Adrenal gland (tissue), 12 donors: ENCODE data around the gene CACNA1H. TPM values are rescaled to one million over a fixed set of nuclear protein-coding genes. Genes with fewer than 3 reads are reported as not detected.
"Not testable (repeated sequence)": the region's sequence is repeated elsewhere in the genome, so short reads cannot be mapped to it uniquely, and the experiment has no call there.

Experiments
- DNase-seq, 7 donors: peaks; one replicate each; pipeline ENCODE4 v3.0.0-alpha.2; 2019 to 2020
- H3K27ac ChIP-seq, 5 donors: fragments of 200-600 bp; sonication (generic) in 4 of 5; 1 replicate in 3 of 5; 2 replicates in 2 of 5; pipeline versions ENCODE4 v1.5.1 to v1.8.0; 2016 to 2020; ENCODE audit warnings: mild to moderate bottlenecking in 1 of 5
- H3K27me3 ChIP-seq: fragments of 200-600 bp; 2 replicates; pipeline ENCODE4 v1.8.0; 2021
- H3K36me3 ChIP-seq, 2 donors: fragments of 200-600 bp; replicated peaks in 1 of 2; 1 replicate in 1 of 2; 2 replicates in 1 of 2; pipeline versions ENCODE4 v1.5.1 to v1.8.0; 2018 to 2022
- H3K4me1 ChIP-seq, 2 donors: fragments of 200-600 bp; replicated peaks in 1 of 2; 1 replicate in 1 of 2; 2 replicates in 1 of 2; pipeline versions ENCODE4 v1.5.1 to v1.8.0; 2018 to 2021
- H3K4me3 ChIP-seq, 4 donors: fragments of 200-600 bp; sonication (generic) in 3 of 4; one replicate each; pipeline ENCODE4 v1.5.1; 2016 to 2018
- H3K9me3 ChIP-seq, 3 donors: fragments of 200-600 bp; sonication (generic) in 1 of 3; replicated peaks in 1 of 3; 1 replicate in 2 of 3; 2 replicates in 1 of 3; pipeline versions ENCODE4 v1.5.1 to v1.8.0; 2016 to 2021
- CTCF ChIP-seq, 6 experiments: fragments of 450-650 bp in 4 of 6; fragments of 200-600 bp in 2 of 6; sonication (generic) in 1 of 6; IDR thresholded peaks; 1 replicate in 5 of 6; 2 replicates in 1 of 6; pipeline versions ENCODE4 v1.5.1 to v1.8.0; 2016 to 2021; ENCODE audit warnings: antibody characterized with exemption in 6 of 6, mild to moderate bottlenecking in 2 of 6, moderate library complexity in 1 of 6
- POLR2A ChIP-seq, 2 donors: fragments of 450-650 bp; IDR thresholded peaks; one replicate each; pipeline ENCODE4 v1.6.1; 2017; ENCODE audit warnings: antibody characterized with exemption in 2 of 2, mild to moderate bottlenecking in 2 of 2, moderate library complexity in 1 of 2
- WGBS, 4 donors: extraction: QIAGEN DNeasy Blood & Tissue Kit in 2 of 4; methylation state at CpG; one replicate each; pipeline versions ENCODE4 v1.1.5 to v1.1.7; 2013 to 2017; 5-methylcytosine and 5-hydroxymethylcytosine counted together
- intact Hi-C, 2 donors: fragments of 100-400 bp; cut with DNase I; formaldehyde crosslinking; loops; one replicate each; pipeline versions ENCODE4 v1.14.1 to v1.15.0; 2022 to 2023
- polyA plus RNA-seq, 3 donors: library from polyadenylated mRNA; stranded (reverse); fragments of 200-250 nt in 2 of 3; fragments of 350-450 nt in 1 of 3; fragmentation: Illumina TruSeq in 1 of 3; extraction: RNeasy Lipid Tissue Mini Kit (QIAGEN cat#74804) in 1 of 3; gene quantifications; one replicate each; pipeline ENCODE4 v1.2.3, GENCODE V29; 2013 to 2014
- total RNA-seq, 9 donors: library from RNA; depleted of rRNA in 4 of 9; stranded (reverse); fragments of >200 nt in 4 of 9; fragments of 120-200 nt in 1 of 9; fragmentation: NEBNext Ultra II Directional in 1 of 9; extraction: Animal tissue kit (Norgen Biotek cat#: 25700) in 1 of 9; gene quantifications; one replicate each; pipeline versions ENCODE4 v1.1.0 to v1.2.4, GENCODE V29; 2013 to 2023
- donor health status: healthy with polysubstance abuse.
- donor health status: Bipolar disorder and iron deficiency.
- donor health status: DM: yes; HTN: yes; CAD: no.
- donor health status: DM: no; HTN: no; CAD: no.
- donor health status: DM: no; HTN: no; CAD: no.
- donor health status: DM: yes; HTN: yes; CAD: no.

Gene CACNA1H
- total and polyA plus RNA-seq, 12 donors = 14.0 to 121 (median 34.9) TPM

- Histone ChIP-seq H3K27me3 (no peaks in the 10 kb centered on the region), H3K4me3 (no peak overlapping the region), H3K27ac (no peak overlapping the region), H3K4me1 (peaks cover 12 to 24% of the 10 kb centered on the region in 2 donors), H3K9me3 (no peaks in the 10 kb centered on the region), H3K36me3 (no peaks in the 10 kb centered on the region)
- 80 to 89% (median 85%) methylated on average over 10 to 26 of the region's 26 CpGs for WGBS, 4 donors
- intact Hi-C loops = no loop called here
- TF ChIP-seq CTCF (IDR thresholded peaks at IDR 0.05) (no peak), POLR2A (IDR thresholded peaks at IDR 0.05) (no peak)
- DNase-seq = no peak
Measured at GRCh38 chr16:1184156-1184868, 31.4 kb downstream of the CACNA1H start.

GRCh38 chr16:1184980-1185379, 32.1 kb downstream of the CACNA1H start:
- H3K27ac ChIP-seq = no peak overlapping the region
- intact Hi-C loops = no loop called here
- no peaks in the 10 kb centered on the region for H3K27me3 ChIP-seq
- peaks cover 12 to 24% of the 10 kb centered on the region in 2 donors for H3K4me1 ChIP-seq
- 92 to 98% (median 97%) methylated on average over 18 of the region's 18 CpGs for WGBS, 4 donors
- no peak for TF ChIP-seq POLR2A (IDR thresholded peaks at IDR 0.05)
- TF ChIP-seq CTCF (IDR thresholded peaks at IDR 0.05) = no peak
- no peak for DNase-seq
- no peaks in the 10 kb centered on the region for H3K36me3 ChIP-seq
- H3K9me3 ChIP-seq = no peaks in the 10 kb centered on the region
- H3K4me3 ChIP-seq = no peak overlapping the region

- H3K27me3 ChIP-seq, H3K9me3 ChIP-seq, DNase-seq, H3K27ac ChIP-seq, H3K4me3 ChIP-seq, intact Hi-C loops, H3K36me3 ChIP-seq: not testable (repeated sequence)
- 88 to 94% (median 90%) methylated on average over 22 to 84 of the region's 86 CpGs for WGBS, 4 donors
- peaks cover 12 to 24% of the 10 kb centered on the region in 2 donors for H3K4me1 ChIP-seq
Measured at GRCh38 chr16:1185460-1186207, 32.7 kb downstream of the CACNA1H start.

- peak in 6 of 7 donors; percentile 50 to 66 (median 59) for DNase-seq
- intact Hi-C loops = no loop called here
Measured at GRCh38 chr16:1188432-1189189, 35.7 kb downstream of the CACNA1H start.

More at GRCh38 chr16:1188432-1189189, 35.7 kb downstream of the CACNA1H start:
- no peaks in the 10 kb centered on the region for H3K36me3 ChIP-seq
- no peak overlapping the region for H3K4me3 ChIP-seq
- H3K27ac ChIP-seq = no peak overlapping the region
- WGBS, 4 donors = 53 to 80% (median 60%) methylated on average over 17 to 32 of the region's 32 CpGs
- no peaks in the 10 kb centered on the region for H3K27me3 ChIP-seq
- TF ChIP-seq POLR2A (IDR thresholded peaks at IDR 0.05) (no peak), CTCF (IDR thresholded peaks at IDR 0.05) (no peak)
- no peaks in the 10 kb centered on the region for H3K9me3 ChIP-seq
- peaks cover 0 to 3% of the 10 kb centered on the region in 2 donors for H3K4me1 ChIP-seq
